CD4-positive, alpha-beta T cell treated with Interleukin-4 for 4 hours (primary cell): ENCODE results near the gene DDX54.

Experiments used
- DNase-seq: peaks from one replicate; pipeline ENCODE4 v3.0.0-alpha.2; 2020

DDX54 gene

GRCh38 chr12:113114447-113115178 is 70.7 kb downstream of the DDX54 start:
- DNase-seq = no peak

- DNase-seq = no peak
Observed at GRCh38 chr12:113113397-113113796, 71.9 kb downstream of the DDX54 start.

GRCh38 chr12:113112043-113112899 is 73.0 kb downstream of the DDX54 start:
- DNase-seq = no peak

- no peak for DNase-seq
Observed at GRCh38 chr12:113111247-113111646, 74.0 kb downstream of the DDX54 start.

- DNase-seq = no peak
Observed at GRCh38 chr12:113109872-113110599, 75.2 kb downstream of the DDX54 start.

GRCh38 chr12:113109360-113109759 is 75.9 kb downstream of the DDX54 start:
- no peak for DNase-seq

GRCh38 chr12:113108308-113108707 is 77.0 kb downstream of the DDX54 start:
- DNase-seq = no peak
